ENCODE data around the gene TRIM5.

Gene TRIM5

GRCh38 chr11:5621580-5621979, 63.3 kb downstream of the TRIM5 start:
- DNase-seq, result no peak

GRCh38 chr11:5620651-5621521, 64.0 kb downstream of the TRIM5 start:
- peak; percentile 90 for DNase-seq

GRCh38 chr11:5618807-5619206, 66.1 kb downstream of the TRIM5 start:
- DNase-seq, result no peak

Data from islet precursor cell (in vitro differentiated cells).